ENCODE results near the gene IREB2. TPM values are rescaled to one million over a fixed set of nuclear protein-coding genes. Genes with fewer than 3 reads are reported as not detected.
A peak's percentile ranks its signal among the peaks of the same experiment; 100 is the strongest.

Gene IREB2
- total RNA-seq, 4 donors from 2014 or later: 18.9 to 37.4 (median 22.0) TPM

- TF ChIP-seq CTCF (IDR thresholded peaks at IDR 0.05 in 4 of 5, conservative IDR thresholded peaks at IDR 0.05 in 1 of 5): no peak
- TF ChIP-seq POLR2A (IDR thresholded peaks at IDR 0.05): no peak
- Histone ChIP-seq H3K4me1 (no peaks in the 10 kb centered on the region), H3K27ac (no peak overlapping the region), H3K36me3 (no peaks in the 10 kb centered on the region), H3K9me3 (no peaks in the 10 kb centered on the region), H3K27me3 (no peaks in the 10 kb centered on the region), H3K4me3 (no peak overlapping the region)
- intact Hi-C loops (cut with DNase I; ENCODE audit: low total_unique reads) (no loop called here), in situ Hi-C loops (cut with MboI; ENCODE audit: low sequenced_read_pairs in 4 of 4) (no loop called here)
- no peak for DNase-seq
- no peak for ATAC-seq
Measured at GRCh38 chr15:78394026-78394425, 44.0 kb upstream of the IREB2 start.

- intact Hi-C loops (cut with DNase I; ENCODE audit: low total_unique reads): no loop called here
- TF ChIP-seq CTCF (IDR thresholded peaks at IDR 0.05 in 4 of 5, conservative IDR thresholded peaks at IDR 0.05 in 1 of 5) (no peak), POLR2A (IDR thresholded peaks at IDR 0.05) (no peak)
- H3K9me3 ChIP-seq: no peaks in the 10 kb centered on the region
- no peak overlapping the region for H3K4me3 ChIP-seq
- H3K27ac ChIP-seq: no peak overlapping the region
- no peaks in the 10 kb centered on the region for H3K4me1 ChIP-seq
- no peak for DNase-seq
- in situ Hi-C loops (cut with MboI; ENCODE audit: low sequenced_read_pairs in 4 of 4): no loop called here
- H3K36me3 ChIP-seq: no peaks in the 10 kb centered on the region
- no peak for ATAC-seq
- H3K27me3 ChIP-seq: no peaks in the 10 kb centered on the region
Measured at GRCh38 chr15:78394981-78395616, 42.9 kb upstream of the IREB2 start.

GRCh38 chr15:78396186-78396814 lies 41.7 kb upstream of the IREB2 start:
- no peak overlapping the region for H3K4me3 ChIP-seq
- H3K27me3 ChIP-seq: no peaks in the 10 kb centered on the region
- ATAC-seq (no peak), DNase-seq (no peak)
- no peaks in the 10 kb centered on the region for H3K36me3 ChIP-seq
- no peak overlapping the region for H3K27ac ChIP-seq
- no peak for TF ChIP-seq POLR2A (IDR thresholded peaks at IDR 0.05)
- in situ Hi-C loops (cut with MboI; ENCODE audit: low sequenced_read_pairs in 4 of 4) (no loop called here), intact Hi-C loops (cut with DNase I; ENCODE audit: low total_unique reads) (no loop called here)
- H3K9me3 ChIP-seq: no peaks in the 10 kb centered on the region
- H3K4me1 ChIP-seq: no peaks in the 10 kb centered on the region

- in situ Hi-C loops (cut with MboI; ENCODE audit: low sequenced_read_pairs in 4 of 4): no loop called here
- Histone ChIP-seq H3K4me1 (no peaks in the 10 kb centered on the region), H3K27me3 (no peaks in the 10 kb centered on the region), H3K27ac (no peak overlapping the region), H3K36me3 (no peaks in the 10 kb centered on the region), H3K4me3 (no peak overlapping the region), H3K9me3 (no peaks in the 10 kb centered on the region)
- peak; percentile 45 to 61 for ATAC-seq
- DNase-seq: peak; percentile 6 to 40
- intact Hi-C loops (cut with DNase I; ENCODE audit: low total_unique reads): no loop called here
- peak in 3 of 5 experiments; percentile 6 to 39 (median 33) for TF ChIP-seq CTCF (IDR thresholded peaks at IDR 0.05 in 4 of 5, conservative IDR thresholded peaks at IDR 0.05 in 1 of 5)
- TF ChIP-seq POLR2A (IDR thresholded peaks at IDR 0.05): no peak
Measured at GRCh38 chr15:78396976-78397375, 41.0 kb upstream of the IREB2 start.

GRCh38 chr15:78397382-78397781 lies 40.6 kb upstream of the IREB2 start:
- no peak overlapping the region for H3K4me3 ChIP-seq
- in situ Hi-C loops (cut with MboI; ENCODE audit: low sequenced_read_pairs in 4 of 4): no loop called here
- no peaks in the 10 kb centered on the region for H3K27me3 ChIP-seq
- no peak for ATAC-seq
- TF ChIP-seq POLR2A (IDR thresholded peaks at IDR 0.05): no peak
- no peak for TF ChIP-seq CTCF (IDR thresholded peaks at IDR 0.05 in 4 of 5, conservative IDR thresholded peaks at IDR 0.05 in 1 of 5)
- no peaks in the 10 kb centered on the region for H3K4me1 ChIP-seq
- no peaks in the 10 kb centered on the region for H3K36me3 ChIP-seq
- no peaks in the 10 kb centered on the region for H3K9me3 ChIP-seq
- no peak overlapping the region for H3K27ac ChIP-seq
- no peak for DNase-seq
- intact Hi-C loops (cut with DNase I; ENCODE audit: low total_unique reads): no loop called here

Data from gastrocnemius medialis (tissue), 4 donors.